HepG2 (cell line): ENCODE data around the gene CPNE1. TPM values are rescaled to one million over a fixed set of nuclear protein-coding genes. Genes with fewer than 3 reads are reported as not detected.
A peak's percentile ranks its signal among the peaks of the same experiment; 100 is the strongest.

ENCODE experiments used
- GATA4 ChIP-seq: sonication (generic); IDR thresholded peaks from 2 replicates; pipeline ENCODE4 v1.6.1; 2016; ENCODE audit warnings: antibody characterized with exemption, low read depth, borderline replicate concordance
- HDAC2 ChIP-seq: sonication (generic); formaldehyde crosslinking; IDR thresholded peaks from 2 replicates; pipeline ENCODE4 v1.4.0; 2020; ENCODE audit warnings: missing genetic modification reagents
- HES4 ChIP-seq: sonication (generic); formaldehyde crosslinking; IDR thresholded peaks from 2 replicates; pipeline ENCODE4 v1.9.0; 2021; ENCODE audit warnings: mild to moderate bottlenecking, missing genetic modification reagents, borderline replicate concordance
- HNRNPK ChIP-seq: fragments of 200-400 bp; formaldehyde crosslinking; IDR thresholded peaks from 2 replicates; pipeline ENCODE4 v1.6.1; 2018; ENCODE audit warnings: low read length, low read depth, moderate library complexity, mild to moderate bottlenecking; ENCODE audit not compliant: poor library complexity, severe bottlenecking
- HOXA3 ChIP-seq: sonication (generic); formaldehyde crosslinking; IDR thresholded peaks from 2 replicates; pipeline ENCODE4 v1.5.0; 2020; ENCODE audit warnings: missing genetic modification reagents
- HOXA5 ChIP-seq: sonication (generic); formaldehyde crosslinking; IDR thresholded peaks from 2 replicates; pipeline ENCODE4 v1.4.0; 2020; ENCODE audit warnings: missing genetic modification reagents
- IRX3 ChIP-seq: sonication (generic); formaldehyde crosslinking; IDR thresholded peaks from 2 replicates; pipeline ENCODE4 v1.8.1; 2023; ENCODE audit warnings: mild to moderate bottlenecking, low read depth, missing genetic modification reagents, borderline replicate concordance
- MEIS2 ChIP-seq: sonication (generic); formaldehyde crosslinking; IDR thresholded peaks from 2 replicates; pipeline ENCODE4 v1.9.0; 2021; ENCODE audit warnings: mild to moderate bottlenecking, missing genetic modification reagents
- NFIB ChIP-seq: sonication (generic); formaldehyde crosslinking; IDR thresholded peaks from 2 replicates; pipeline ENCODE4 v1.9.0; 2021; ENCODE audit warnings: missing genetic modification reagents, mild to moderate bottlenecking, borderline replicate concordance
- RBFOX2 ChIP-seq: fragments of 200-400 bp; formaldehyde crosslinking; IDR thresholded peaks from 2 replicates; pipeline ENCODE4 v1.6.1; 2017; ENCODE audit warnings: low read depth, mild to moderate bottlenecking, low read length
- SALL1 ChIP-seq: sonication (generic); formaldehyde crosslinking; IDR thresholded peaks from 2 replicates; pipeline ENCODE4 v1.8.0; 2022; ENCODE audit warnings: mild to moderate bottlenecking, missing genetic modification reagents
- SMARCC2 ChIP-seq: fragments of 450-650 bp; IDR thresholded peaks from 2 replicates; pipeline ENCODE4 v1.6.1; 2017; ENCODE audit warnings: antibody characterized with exemption, mild to moderate bottlenecking
- SMYD3 ChIP-seq: sonication (generic); formaldehyde crosslinking; IDR thresholded peaks from 2 replicates; pipeline ENCODE4 v1.8.1; 2023; ENCODE audit warnings: mild to moderate bottlenecking, missing genetic modification reagents
- SOX13 ChIP-seq, 3 experiments: fragments of 450-650 bp in 1 of 3; sonication (generic) in 1 of 3; formaldehyde crosslinking in 1 of 3; IDR thresholded peaks in 2 of 3; conservative IDR thresholded peaks in 1 of 3; 2 replicates each; pipeline versions ENCODE4 v1.5.0 to v1.6.1; 2016 to 2020; ENCODE audit warnings: antibody characterized with exemption in 1 of 3, mild to moderate bottlenecking in 1 of 3, missing compliant biosample characterization in 1 of 3, missing genetic modification reagents in 1 of 3, moderate library complexity in 1 of 3
- SP5 ChIP-seq: IDR thresholded peaks from 2 replicates; pipeline ENCODE4 v1.6.1; 2016; ENCODE audit warnings: low read depth, borderline replicate concordance
- ZFAT ChIP-seq: sonication (generic); formaldehyde crosslinking; conservative IDR thresholded peaks from 2 replicates; pipeline ENCODE4 v1.8.1; 2023; ENCODE audit warnings: missing genetic modification reagents, inconsistent platforms
- ZNF329 ChIP-seq: sonication (generic); formaldehyde crosslinking; IDR thresholded peaks from 2 replicates; pipeline ENCODE4 v1.9.0; 2021; ENCODE audit warnings: low read depth, mild to moderate bottlenecking, missing genetic modification reagents
- ZNF367 ChIP-seq: sonication (generic); formaldehyde crosslinking; IDR thresholded peaks from 2 replicates; pipeline ENCODE4 v1.4.0; 2020; ENCODE audit warnings: missing genetic modification reagents, borderline replicate concordance
- ZNF431 ChIP-seq: sonication (generic); formaldehyde crosslinking; IDR thresholded peaks from 2 replicates; pipeline ENCODE4 v1.9.0; 2022; ENCODE audit warnings: missing genetic modification reagents, low read depth, mild to moderate bottlenecking, borderline replicate concordance
- ZNF441 ChIP-seq: sonication (generic); formaldehyde crosslinking; IDR thresholded peaks from 2 replicates; pipeline ENCODE4 v1.7.0; 2021; ENCODE audit warnings: missing genetic modification reagents, borderline replicate concordance
- ZNF530 ChIP-seq: sonication (generic); formaldehyde crosslinking; IDR thresholded peaks from 2 replicates; pipeline ENCODE4 v1.5.0; 2020; ENCODE audit warnings: low read depth, mild to moderate bottlenecking, missing genetic modification reagents
- ZNF775 ChIP-seq: sonication (generic); formaldehyde crosslinking; IDR thresholded peaks from 2 replicates; pipeline ENCODE4 v1.4.0; 2020; ENCODE audit warnings: missing genetic modification reagents, mild to moderate bottlenecking, moderate library complexity, borderline replicate concordance
- ZSCAN22 ChIP-seq: sonication (generic); formaldehyde crosslinking; IDR thresholded peaks from 2 replicates; pipeline ENCODE4 v1.4.0; 2020; ENCODE audit warnings: mild to moderate bottlenecking, missing genetic modification reagents
- polyA plus RNA-seq, 8 experiments: library from polyadenylated mRNA; depleted of rRNA in 3 of 8; stranded (reverse) in 7 of 8; unstranded in 1 of 8; fragments of >200 nt; fragmentation: Illumina TruSeq in 4 of 8; extraction: Trizol in 4 of 8; gene quantifications; 2 replicates each; pipeline versions ENCODE4 v1.2.1 to v1.2.3, GENCODE V29; 2011 to 2016; ENCODE audit warnings: low read depth in 4 of 8, missing spikeins in 1 of 8, mixed read lengths in 1 of 8; ENCODE audit not compliant: insufficient read depth in 1 of 8
- total RNA-seq, 5 experiments: library from RNA; depleted of rRNA; stranded (reverse); fragments of >200 nt; fragmentation: Illumina TruSeq; extraction: Trizol; gene quantifications; 2 replicates each; pipeline ENCODE4 v1.2.3, GENCODE V29; 2016; ENCODE audit warnings: low read depth in 1 of 5
- TF ChIP-seq, protein P1 (sequence below): sonication (generic); IDR thresholded peaks from 2 replicates; pipeline ENCODE4 v1.6.1; 2016; ENCODE audit warnings: low read depth, borderline replicate concordance
- TF ChIP-seq, protein P2 (sequence below): sonication (generic); formaldehyde crosslinking; IDR thresholded peaks from 2 replicates; pipeline ENCODE4 v1.8.0; 2022; ENCODE audit warnings: mild to moderate bottlenecking, missing genetic modification reagents, moderate library complexity
- TF ChIP-seq, protein P3 (sequence below): sonication (generic); formaldehyde crosslinking; IDR thresholded peaks from 2 replicates; pipeline ENCODE4 v1.4.0; 2020; ENCODE audit warnings: mild to moderate bottlenecking, missing genetic modification reagents

The CPNE1 gene
- total and polyA plus RNA-seq, 2 of the 13 experiments (the other 11 are each of a cell fraction or from before 2014, with no cell fraction given): 408 to 431 TPM

DNA sequence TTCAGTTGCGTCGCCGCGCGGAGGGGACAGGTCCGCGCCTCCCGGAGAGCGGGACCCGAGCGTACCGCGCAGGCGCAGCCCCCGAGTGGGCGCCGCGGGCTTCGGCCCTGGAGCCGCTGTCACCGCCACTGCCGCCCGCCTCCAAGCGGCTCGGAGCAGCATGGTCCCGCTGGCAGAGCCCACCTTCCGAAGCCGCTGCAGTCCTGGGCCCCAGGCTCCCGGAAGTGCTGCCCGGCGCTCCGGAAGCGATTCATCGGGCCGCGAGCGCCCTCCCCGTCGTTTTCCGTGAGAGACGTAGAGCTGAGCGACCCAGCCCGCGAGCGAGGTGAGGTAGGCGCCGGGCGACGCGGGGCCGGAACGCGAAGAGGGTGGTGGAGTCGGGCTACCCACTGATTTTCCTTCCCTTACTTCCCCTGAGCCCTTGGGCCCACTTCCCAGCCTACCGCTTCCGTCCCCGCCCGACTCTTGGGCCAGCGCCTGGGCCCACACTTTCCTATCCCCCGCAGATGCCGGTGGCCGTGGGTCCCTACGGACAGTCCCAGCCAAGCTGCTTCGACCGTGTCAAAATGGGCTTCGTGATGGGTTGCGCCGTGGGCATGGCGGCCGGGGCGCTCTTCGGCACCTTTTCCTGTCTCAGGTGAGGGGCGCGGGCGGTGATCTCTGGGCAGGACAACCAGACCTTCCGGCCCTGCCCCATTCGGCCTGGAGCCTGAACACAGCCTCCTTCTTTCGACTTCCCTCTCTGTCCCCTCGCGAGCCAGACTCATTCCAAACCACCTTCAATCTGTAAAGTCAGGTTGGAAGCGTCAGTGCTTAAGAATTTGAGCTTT is 34.6 kb upstream of the CPNE1 start, which contains the start of the genes NFS1 and ROMO1 (continued):
- TF ChIP-seq, protein P1, sequence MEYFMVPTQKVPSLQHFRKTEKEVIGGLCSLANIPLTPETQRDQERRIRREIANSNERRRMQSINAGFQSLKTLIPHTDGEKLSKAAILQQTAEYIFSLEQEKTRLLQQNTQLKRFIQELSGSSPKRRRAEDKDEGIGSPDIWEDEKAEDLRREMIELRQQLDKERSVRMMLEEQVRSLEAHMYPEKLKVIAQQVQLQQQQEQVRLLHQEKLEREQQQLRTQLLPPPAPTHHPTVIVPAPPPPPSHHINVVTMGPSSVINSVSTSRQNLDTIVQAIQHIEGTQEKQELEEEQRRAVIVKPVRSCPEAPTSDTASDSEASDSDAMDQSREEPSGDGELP: 0 out of 2 replicates have a peak, but pooled peaks have one; percentile 5
- TF ChIP-seq SMYD3 (peak; percentile 97), HOXA5 (CRISPR knock-in tag) (peak; percentile 98; the same call in 1 of the 2 replicates), NFIB (CRISPR knock-in tag) (no peak), SOX13 (IDR thresholded peaks at IDR 0.05) (no peak; the same call in 1 of the 2 replicates), SOX13 (CRISPR knock-in tag; conservative IDR thresholded peaks at IDR 0.05 in 1 of 2, IDR thresholded peaks at IDR 0.05 in 1 of 2) (peak; percentile 63 to 92), ZNF329 (CRISPR knock-in tag) (peak; percentile 91), SP5 (CRISPR knock-in tag) (0 out of 2 replicates have a peak, but pooled peaks have one; percentile 10), HOXA3 (peak; percentile 98), ZNF775 (CRISPR knock-in tag) (peak; percentile 94), HES4 (CRISPR knock-in tag) (peak; percentile 79), ZNF441 (CRISPR knock-in tag) (peak; percentile 88), HNRNPK (peak; percentile 97), GATA4 (peak; percentile 81), MEIS2 (CRISPR knock-in tag) (peak; percentile 80), HDAC2 (CRISPR knock-in tag) (peak; percentile 94), IRX3 (CRISPR knock-in tag) (peak; percentile 97), ZNF431 (CRISPR knock-in tag) (peak; percentile 97), ZNF367 (CRISPR knock-in tag) (peak; percentile 73; the same call in 1 of the 2 replicates), ZSCAN22 (CRISPR knock-in tag) (peak; percentile 53), SALL1 (CRISPR knock-in tag) (peak; percentile 98), SMARCC2 (no peak), ZNF530 (CRISPR knock-in tag) (no peak), ZFAT (peak; percentile 81; the same call in 1 of the 2 replicates), RBFOX2 (peak; percentile 100)
- TF ChIP-seq, protein P2, sequence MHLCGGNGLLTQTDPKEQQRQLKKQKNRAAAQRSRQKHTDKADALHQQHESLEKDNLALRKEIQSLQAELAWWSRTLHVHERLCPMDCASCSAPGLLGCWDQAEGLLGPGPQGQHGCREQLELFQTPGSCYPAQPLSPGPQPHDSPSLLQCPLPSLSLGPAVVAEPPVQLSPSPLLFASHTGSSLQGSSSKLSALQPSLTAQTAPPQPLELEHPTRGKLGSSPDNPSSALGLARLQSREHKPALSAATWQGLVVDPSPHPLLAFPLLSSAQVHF (CRISPR knock-in tag): peak; percentile 90
- TF ChIP-seq, protein P3, sequence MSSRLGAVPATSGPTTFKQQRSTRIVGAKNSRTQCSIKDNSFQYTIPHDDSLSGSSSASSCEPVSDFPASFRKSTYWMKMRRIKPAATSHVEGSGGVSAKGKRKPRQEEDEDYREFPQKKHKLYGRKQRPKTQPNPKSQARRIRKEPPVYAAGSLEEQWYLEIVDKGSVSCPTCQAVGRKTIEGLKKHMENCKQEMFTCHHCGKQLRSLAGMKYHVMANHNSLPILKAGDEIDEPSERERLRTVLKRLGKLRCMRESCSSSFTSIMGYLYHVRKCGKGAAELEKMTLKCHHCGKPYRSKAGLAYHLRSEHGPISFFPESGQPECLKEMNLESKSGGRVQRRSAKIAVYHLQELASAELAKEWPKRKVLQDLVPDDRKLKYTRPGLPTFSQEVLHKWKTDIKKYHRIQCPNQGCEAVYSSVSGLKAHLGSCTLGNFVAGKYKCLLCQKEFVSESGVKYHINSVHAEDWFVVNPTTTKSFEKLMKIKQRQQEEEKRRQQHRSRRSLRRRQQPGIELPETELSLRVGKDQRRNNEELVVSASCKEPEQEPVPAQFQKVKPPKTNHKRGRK: no peak
